LoVo (cell line): ENCODE measurements around the gene RDH13.
"Not testable (repeated sequence)": the region's sequence is repeated elsewhere in the genome, so short reads cannot be mapped to it uniquely, and the experiment has no call there.

ENCODE experiments used
- DNase-seq: peaks from one replicate; pipeline ENCODE4 v3.0.0-alpha.2; 2016; ENCODE audit warnings: low spot score

The RDH13 gene, protein sequence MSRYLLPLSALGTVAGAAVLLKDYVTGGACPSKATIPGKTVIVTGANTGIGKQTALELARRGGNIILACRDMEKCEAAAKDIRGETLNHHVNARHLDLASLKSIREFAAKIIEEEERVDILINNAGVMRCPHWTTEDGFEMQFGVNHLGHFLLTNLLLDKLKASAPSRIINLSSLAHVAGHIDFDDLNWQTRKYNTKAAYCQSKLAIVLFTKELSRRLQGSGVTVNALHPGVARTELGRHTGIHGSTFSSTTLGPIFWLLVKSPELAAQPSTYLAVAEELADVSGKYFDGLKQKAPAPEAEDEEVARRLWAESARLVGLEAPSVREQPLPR

DNA sequence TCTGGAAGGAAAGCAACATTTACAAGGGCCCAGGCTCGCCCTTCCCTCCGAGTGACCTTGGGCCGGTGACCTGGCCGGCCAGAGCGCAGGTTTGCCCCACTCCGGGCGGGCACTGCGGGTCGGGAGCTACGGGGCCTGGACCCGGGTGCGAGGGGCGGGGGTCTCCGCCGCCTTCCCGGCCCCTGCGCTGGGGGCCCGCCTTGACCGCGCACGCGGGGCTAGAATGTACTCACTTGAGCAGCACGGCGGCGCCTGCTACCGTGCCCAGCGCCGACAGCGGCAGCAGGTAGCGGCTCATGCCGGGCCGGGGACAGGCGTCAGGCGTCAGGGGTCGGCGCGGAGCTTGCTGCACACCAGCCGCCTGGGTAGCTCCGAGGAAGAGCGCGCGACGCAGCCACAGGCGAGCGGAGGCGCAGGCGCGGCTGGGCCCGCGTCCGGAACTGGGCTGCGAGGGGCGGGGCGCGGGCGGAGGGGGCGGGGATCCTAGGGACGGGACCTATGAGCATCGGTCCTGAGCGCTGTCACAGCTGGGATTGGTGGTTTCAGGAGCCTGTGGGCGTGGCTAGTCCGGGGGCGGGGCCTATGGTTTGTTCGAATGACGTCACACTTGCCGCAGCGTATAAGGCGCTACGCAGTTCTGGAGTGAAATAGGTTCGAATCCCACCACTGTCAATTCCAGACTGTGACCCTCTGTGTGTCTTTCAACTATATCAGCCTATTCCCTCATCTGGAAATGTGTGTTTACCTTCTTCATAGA lies at the start of gene RDH13:
RDH13 (minus strand) TSS at position 414 of the 757 bp plus-strand sequence; CDS start at position 298, 116 bp downstream.
- DNase-seq, result peak; percentile 97

DNA sequence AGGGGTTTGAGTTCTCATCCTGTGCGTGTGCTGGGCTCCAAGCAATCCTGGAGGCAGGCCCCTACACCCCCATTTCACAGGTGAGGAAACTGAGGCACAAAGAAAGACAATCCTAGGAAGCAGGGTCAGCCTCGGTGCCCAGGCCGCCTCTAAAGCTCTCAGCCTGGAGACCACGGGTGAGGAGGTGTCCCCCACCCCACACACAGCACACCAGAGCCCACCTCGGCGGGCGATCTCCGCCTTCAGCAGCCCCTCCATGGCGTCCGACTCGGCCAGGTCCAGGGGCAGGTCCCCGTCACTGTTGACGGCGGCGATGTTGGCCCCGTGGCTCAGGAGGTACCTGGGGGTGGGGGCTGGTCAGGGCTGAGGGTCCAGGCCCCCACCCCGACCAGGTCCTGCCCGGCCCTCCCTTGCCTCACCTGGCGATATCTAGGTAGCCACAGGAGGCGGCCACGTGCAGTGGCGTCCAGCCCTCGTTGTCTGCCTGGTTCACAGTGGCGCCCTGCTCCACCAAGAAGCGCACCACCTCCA lies 49.4 kb upstream of the RDH13 start:
- no peak for DNase-seq

DNA sequence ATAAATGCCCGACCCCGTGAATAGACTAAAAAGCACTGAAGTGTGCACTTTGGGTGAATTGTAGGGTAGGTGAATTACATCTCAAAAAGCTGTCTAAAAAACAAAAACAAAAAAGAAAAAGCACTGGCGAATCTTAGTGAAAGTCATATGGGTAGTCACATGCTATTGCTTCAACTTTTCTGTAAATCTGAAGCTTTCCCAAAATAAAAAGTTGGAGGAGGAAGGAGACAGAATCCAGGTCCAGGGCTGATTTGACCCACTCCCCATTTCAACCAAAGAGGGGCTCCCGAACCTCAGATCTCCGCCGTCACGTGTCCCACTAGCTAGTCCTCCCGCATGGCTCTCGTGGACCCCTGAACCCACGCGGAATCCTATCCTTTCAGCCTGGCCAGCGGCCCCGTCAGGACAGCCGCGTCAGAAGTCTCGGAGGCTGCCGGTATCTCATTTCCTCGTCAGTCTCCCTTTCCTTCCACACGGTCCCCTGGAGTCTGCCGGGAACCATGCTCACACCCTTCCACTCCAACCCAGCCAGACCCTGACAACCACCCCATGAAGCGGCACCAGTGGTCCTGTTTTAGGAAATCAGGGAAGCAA lies 48.4 kb upstream of the RDH13 start:
- no peak for DNase-seq

DNA sequence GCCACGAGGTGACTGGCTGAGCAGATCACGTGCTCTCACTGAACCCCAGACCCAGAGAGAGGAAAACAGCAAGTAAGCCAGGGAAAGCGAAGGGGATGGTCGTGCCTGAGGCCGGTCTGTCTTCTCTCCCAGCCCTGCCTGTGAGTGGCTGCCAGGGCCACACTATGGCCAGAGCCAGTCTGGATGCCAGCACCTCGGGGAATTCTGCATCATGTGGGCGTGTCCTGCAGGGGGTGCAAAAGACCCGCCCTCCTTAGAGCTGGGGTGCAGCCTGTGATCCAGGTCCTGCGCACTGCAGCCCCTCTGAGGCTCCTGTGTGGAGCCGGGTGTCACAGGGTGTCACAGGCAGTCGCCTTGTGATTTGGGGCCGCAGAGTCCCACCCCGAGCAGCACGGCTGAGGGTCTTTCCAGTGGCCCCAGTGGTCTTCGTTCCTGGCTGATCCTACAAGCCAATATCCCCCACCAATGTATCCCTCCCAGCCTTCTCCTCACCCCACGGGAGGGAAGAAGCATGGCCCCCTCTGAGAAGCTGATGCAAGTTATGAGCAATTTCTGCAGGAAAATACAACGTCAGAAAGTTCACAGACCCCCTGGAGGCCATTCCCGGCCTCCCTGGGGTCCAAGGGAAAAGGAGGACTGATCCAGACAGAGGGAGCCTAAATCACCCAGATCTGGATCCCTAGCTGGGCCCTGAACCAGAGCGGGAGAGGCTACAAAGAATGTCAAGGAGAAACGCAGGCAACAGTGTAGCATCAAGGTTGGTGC lies 46.8 kb upstream of the RDH13 start:
- no peak for DNase-seq

DNA sequence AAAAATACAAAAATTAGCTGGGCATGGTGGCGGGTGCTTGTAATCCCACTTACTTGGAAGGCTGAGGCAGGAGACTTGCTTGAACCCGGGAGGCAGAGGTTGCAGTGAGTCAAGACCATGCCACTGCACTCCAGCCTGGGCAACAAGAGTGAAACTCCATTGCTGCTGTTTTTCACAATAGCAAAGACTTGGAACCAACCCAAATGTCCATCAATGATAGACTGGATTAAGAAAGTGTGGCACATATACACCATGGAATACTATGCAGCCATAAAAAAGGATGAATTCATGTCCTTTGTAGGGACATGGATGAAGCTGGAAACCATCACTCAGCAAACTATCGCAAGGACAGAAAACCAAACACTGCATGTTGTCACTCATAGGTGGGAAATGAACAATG lies 44.3 kb upstream of the RDH13 start:
- DNase-seq, result not testable (repeated sequence)

DNA sequence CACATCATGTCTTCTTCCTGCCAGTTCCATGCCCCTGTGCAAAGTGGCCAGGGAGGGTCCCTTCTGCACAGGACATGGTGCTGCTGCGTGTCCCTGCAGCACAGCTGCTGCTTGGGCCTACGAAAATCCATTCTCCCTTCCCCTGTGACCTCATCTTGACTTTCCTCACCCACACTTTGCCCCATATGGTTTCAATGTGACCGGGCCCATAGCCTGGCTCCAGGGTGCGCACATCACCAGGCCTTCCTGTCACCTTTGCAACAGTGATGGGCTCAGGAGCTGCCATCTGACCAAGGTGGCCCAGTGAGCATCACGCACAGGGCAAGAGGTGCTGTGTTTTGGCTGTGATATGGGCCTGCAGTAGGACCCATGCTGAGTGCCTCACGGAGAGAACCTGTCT lies 43.6 kb upstream of the RDH13 start:
- no peak for DNase-seq

DNA sequence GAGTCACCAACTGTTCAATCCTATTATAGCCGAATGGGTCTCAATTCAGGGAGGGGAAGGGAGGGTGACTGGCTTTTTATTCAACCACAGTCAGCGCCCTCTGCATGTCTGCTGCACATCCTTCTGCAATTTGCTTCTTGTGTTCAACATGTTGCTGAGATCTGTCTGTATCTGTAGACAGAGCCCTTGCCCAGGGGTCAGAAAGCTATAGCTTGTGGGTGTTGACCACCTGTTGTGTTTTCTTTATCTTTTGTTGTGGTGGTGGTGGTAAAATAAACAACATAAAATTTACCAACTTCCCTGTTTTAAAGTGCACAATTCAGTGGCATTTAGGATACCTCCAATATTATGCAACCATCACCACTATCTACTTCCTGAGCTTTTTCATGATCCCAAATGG lies 42.3 kb upstream of the RDH13 start:
- no peak for DNase-seq

DNA sequence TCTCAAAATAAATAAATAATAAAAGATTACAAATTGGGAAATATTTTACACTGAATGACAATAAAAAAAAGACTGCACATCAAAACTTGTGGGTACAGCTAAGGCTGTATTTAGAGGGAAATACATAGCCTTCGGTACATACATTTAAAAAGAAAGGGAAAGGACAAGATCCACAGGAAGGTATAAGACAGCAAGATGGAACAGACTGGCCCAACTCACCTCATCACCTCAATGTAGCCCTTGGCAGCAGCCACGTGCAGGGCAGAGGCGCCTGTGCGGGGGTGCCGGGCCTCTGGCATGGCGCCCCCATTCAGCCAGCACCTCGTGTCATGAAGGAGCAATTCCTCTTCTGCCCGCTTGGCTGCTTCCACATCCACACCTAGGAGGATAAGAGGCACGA lies 40.2 kb upstream of the RDH13 start:
- DNase-seq, result no peak

DNA sequence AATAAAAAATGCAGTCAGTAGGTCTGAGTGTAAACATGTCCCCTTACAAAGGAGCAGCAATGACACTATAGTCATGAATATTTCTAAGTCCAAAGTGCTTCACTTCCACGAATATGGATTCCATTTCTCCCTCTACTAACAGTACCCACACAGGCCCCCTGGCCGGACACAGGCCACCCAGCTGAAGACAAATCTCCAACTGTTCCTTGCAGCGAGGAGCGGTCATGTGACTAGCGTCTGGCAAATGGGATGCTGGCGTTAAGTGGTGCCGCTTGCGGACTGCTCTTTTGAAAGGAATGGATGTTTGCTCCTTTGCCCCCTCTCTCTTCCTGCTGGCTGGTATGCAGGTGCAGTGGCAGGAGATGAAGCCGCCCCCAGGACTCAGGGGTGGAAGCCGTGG lies 38.3 kb upstream of the RDH13 start:
- no peak for DNase-seq

DNA sequence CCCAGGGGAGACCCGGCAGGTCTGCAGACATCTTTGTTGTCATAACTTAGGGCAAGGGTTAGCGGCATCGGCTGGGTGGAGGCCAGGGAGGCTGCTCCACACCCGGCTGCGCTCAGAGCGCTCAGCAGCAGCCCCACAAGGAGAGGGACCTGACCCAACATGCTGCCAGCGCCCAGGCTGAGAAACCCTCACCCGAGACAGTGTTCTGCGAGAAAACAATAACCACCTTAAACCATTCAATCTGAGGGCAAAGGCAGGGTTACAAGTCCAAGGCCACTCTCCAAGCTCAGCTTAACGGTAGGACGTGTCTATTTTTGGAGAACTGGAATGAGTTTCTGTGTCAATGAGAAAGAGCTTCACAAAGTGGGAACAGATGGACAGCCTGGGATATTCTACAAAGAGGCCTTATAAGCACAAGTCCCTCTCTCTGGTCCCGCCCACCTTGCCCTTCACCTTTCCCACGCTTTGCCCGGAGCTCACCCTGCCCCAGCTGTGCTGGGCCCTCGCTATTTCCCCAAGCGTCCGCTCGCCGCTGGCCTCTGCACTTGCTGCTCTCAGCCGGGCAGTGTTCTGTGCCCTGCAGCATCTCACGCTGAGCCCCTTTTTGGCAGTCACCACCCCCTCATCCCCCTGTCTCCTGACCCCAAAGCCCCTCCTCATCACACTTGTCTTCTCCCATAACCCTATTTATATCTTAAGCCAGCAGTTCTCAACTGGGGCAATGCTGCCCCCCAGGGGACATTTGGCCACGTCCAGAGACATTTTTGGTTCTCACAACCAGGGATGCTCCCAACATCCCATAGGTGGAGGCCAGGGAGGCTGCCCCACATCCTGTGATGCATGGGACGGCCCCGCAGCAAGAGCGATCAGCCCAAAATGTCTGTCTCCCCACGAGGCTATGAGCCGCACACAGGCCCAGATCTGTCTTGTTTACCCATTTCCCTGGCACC lies 36.9 kb upstream of the RDH13 start:
- DNase-seq, result no peak

DNA sequence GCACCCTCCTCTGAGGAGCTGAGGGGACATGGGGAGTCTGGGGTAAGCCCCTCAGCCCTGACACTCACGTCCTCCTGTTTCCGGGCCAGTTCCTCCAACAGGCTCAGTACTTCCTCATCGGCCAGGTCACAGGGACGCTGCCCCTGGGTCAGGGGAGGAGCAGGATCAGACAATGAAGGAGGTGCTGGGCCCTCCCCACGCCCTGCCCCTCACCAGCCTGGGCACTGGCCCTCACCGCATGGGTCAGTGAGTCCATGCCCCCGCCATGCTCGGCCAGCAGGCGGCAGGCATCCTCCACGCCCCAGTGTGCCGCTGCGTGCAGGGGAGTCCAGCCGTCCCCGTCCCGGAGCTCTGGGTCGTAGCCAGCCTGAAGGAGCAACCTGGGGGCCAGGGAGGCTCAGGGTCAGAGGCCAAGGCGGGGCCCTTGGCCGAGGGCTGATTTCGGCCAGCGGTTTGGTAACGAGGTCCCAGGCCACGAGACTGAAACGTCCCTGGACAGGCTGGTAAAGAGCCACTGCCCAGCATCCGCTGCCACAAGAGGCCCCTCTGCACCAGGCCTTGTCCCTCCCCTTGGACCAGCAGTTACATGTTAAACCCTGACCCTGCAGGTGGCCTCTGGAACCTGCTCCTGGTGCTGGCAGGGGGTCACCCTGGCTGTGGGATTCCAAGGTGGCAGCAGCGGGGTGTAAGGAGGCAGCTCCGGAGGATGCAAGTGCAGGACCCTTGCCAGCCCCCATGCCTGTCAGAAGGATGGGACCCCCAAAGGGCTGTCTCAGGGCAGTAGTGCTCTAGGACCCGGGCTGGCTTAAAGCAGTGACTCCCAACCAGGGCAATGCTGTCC lies 36.0 kb upstream of the RDH13 start:
- DNase-seq, result no peak

DNA sequence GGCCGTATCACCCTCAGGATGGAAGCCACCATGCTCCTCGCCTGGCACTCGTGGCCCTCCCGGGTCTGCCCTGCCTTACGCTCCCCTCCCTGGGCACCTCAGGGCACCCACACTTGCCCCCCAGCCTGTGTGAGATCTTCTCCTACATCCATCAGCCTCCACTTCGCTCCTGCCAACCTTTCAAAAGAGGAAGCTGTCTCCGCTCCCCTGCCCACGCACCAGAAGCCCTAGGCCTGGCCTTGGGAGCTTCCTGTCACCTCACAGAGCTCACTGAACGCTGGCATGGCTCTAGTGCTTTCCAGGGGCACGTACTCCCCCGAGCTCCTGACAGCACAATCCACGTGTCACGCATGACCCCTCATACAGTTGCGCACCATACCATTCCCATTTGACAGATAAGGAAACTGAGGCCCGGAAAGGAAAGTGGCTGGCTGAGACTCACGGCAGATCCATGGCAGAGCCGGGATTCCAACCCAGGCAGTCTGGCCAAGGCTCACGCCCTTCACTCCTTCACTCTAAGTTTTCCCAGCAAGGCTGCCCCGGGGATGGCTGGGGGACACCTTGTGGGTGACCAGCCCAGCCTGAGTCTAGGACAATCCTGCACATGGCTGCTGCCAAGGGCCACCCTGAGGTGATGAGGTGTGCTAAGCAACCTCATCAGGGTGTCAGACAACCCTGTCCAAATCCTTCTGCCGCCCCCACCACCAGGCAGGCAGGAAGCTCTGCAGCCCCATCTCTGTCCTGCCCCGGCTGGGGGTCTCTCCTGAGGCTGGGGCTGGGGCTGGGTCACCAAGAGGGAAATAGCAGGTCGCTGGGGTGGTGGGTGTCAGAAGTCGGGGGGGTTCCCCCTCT lies 35.1 kb upstream of the RDH13 start:
- no peak for DNase-seq

DNA sequence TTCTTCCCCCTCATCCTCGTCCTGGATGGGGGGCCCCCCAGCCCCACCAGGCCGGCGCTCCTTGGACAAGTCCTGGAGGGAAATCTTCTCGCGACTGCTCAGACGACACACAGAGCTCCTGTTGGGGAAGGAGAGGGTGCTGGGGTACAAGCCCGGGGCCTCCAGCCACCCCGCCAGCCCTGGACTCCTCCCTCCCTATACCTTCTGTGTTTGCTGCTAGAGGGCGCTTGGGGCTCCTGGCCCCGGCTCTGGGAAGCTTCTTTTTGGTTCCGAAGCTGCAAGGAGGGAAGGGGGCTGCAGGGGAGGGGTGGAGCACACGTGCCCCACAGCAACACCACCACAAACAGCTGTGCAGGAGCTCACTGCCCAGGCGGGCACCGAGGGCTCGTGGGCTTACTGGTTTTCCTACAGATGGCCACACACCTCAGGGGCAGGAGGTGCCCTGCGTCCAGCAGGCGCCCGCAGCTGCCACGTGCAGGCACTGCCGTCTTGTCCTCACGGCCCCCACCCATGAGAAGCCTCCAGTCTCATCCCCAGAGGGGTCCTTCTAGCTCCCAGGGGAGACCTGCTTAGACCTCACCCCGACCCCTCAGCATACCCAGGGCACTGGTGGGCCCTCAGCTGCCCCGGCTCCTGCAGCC lies 33.2 kb upstream of the RDH13 start:
- DNase-seq, result no peak

DNA sequence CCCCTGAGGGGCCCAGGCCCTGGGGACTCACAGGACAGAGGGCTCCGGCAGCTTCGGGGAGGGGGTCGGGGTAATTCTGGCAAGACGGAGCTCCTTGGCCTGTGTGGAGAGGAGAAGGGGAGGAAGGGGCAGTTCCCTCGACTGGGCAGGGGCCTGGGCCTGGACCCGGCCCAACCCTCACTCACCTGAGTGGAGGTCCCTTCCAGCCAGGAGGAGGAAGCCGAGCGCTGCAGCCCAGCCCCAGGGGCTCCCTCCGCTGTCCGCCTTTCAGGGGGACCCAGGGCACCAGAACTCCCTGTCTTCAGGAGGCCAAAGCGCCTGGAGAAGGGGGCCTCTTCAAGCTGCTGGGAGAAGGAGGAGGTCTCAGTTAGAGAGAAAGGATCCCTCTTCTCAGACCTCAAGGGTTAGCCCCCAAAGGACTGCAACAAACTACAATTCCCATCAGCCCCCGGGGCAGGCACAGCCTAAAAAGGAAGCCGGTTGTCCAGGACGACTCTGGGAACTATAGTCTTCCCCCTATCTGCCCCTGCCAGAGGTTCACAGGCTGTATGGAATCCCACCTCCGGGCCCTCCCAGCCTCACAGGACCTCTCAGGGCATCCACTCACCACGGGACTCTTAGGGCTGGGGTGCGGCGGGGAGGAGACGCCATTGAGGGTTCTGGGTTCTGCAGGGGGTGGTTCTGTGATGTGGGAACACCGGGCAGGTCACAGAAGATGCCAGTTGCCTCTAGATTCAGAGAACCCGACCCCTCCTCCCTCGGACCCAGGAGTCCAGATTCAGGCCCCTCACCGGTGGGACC lies 32.5 kb upstream of the RDH13 start:
- DNase-seq, result no peak

DNA sequence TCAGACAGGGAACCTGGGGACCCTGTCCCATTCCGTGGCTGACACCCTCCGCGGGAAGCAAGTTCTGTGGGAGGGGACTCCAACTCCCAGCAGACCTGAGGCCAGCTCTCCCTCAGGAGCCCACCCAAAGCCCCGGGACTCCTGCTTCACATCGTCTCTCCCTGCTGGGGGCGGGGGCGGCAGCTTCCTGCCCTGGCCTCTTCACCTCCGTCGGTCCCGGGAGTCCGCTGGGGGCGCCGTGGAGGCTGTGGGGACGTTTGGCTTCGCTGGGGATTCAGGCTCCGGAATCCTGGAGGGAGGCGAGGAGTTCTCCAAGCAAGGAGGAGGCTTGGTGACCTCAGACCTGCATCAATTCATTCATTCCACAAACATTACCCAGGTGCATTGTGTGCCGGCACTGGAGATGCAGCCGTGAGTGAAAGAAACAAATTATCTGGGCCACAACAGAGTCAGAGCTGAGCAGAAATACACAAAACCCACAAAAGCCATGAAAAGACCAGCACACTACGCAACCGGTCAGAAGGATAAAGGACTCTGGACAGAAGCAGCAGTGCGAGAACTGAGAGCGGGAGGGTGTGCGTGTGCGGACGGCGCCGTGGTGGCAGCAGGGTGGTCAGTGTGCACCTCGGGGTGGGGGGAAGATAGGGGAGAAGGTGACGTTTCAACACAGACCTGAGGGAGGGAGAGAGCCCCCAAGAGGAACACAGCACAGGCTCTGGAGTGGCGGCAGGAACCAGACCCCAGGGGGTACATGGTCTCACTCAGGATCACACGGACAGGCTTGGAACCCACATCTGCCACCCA lies 31.7 kb upstream of the RDH13 start:
- DNase-seq, result no peak

DNA sequence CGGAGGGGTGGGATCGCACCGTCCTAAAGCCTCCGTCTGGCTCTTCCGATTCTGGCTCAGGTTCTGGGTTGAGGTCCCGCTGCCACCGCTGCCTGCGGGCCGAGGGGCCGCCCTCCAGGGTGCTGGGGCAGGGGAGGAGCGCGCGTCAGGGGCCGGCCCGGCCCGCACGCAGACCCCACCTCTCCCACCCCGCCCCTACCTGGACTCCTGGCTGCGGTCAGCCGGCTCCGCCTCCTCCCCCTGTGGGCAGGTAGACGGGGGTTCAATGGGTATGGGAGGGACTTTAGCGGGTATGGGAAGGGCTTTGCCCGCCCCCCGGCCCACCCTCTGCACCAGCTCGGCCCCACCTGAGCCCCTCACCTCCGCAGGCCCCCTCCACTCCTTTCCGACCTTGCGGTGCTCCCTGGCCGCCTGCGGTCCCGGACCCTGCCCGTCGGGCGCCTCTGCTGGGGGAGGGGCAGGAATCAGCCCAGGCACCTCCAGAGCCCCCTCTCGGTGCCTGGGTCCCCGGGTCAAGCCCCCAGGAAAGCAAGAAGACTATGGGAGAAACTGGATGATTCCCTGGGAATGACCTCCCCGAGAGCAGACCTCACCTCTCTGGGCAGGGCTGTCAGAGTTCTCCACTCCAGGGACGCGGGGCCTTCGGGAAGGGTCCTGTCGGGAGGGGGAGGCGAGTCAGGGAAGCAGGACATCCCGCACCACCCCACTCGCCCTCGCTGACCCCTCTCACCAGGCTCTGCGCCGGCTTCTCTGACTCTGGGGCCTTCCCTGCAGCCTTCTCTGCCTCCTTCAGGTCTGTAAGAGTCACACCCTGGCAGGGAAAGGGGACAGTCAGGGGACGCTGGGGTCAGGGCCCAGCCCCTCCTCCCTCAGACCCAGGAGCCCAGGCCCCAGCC lies 29.7 kb upstream of the RDH13 start:
- no peak for DNase-seq
